Activated CD4-positive, alpha-beta T cell treated with anti-CD3 and anti-CD28 coated beads for 36 hours (primary cell): ENCODE results near the gene CARD11. TPM values are rescaled to one million over a fixed set of nuclear protein-coding genes. Genes with fewer than 3 reads are reported as not detected.
A peak's percentile ranks its signal among the peaks of the same experiment; 100 is the strongest.

Experiments
- ATAC-seq: fragments of 200-7000 bp; cut with Tn5 transposase; one replicate; pipeline ENCODE4 v1.10.0; 2021; ENCODE audit warnings: mild to moderate bottlenecking, moderate library complexity
- CTCF ChIA-PET: fragments of 350-600 bp; sonication (Branson Sonifier 250); formaldehyde crosslinking; loops from one replicate; lab custom pipeline; 2021; ENCODE audit warnings: antibody characterized with exemption; lab: Charles Lee
- POLR2A ChIA-PET: fragments of 350-600 bp; sonication (Branson Sonifier 250); formaldehyde crosslinking; loops from one replicate; lab custom pipeline; 2021; ENCODE audit warnings: antibody characterized with exemption, inconsistent platforms; lab: Charles Lee
- DNase-seq: peaks from one replicate; pipeline ENCODE4 v3.0.0-alpha.2; 2020
- H3K27ac Mint-ChIP-seq: one replicate; pipeline ENCODE4 v1.8.0; 2021; ENCODE audit warnings: mixed read lengths
- H3K27me3 Mint-ChIP-seq: one replicate; pipeline ENCODE4 v1.8.0; 2021; ENCODE audit warnings: mixed read lengths
- H3K36me3 Mint-ChIP-seq: one replicate; pipeline ENCODE4 v1.8.0; 2021; ENCODE audit warnings: low read depth, mixed read lengths
- H3K4me1 Mint-ChIP-seq: one replicate; pipeline ENCODE4 v1.8.0; 2021; ENCODE audit warnings: mixed read lengths
- H3K4me3 Mint-ChIP-seq: one replicate; pipeline ENCODE4 v1.8.0; 2021; ENCODE audit warnings: mild to moderate bottlenecking, moderate library complexity, mixed read lengths
- H3K9me3 Mint-ChIP-seq: one replicate; pipeline ENCODE4 v1.8.0; 2021; ENCODE audit warnings: low read depth, mixed read lengths
- intact Hi-C, 2 experiments: fragments of 100-400 bp; cut with DNase I in 1 of 2; cut with micrococcal nuclease in 1 of 2; formaldehyde crosslinking; loops; one replicate each; pipeline versions ENCODE4 v1.14.2 to v1.15.1; 2022 to 2024; cut with DNase I, micrococcal nuclease
- total RNA-seq, 2 experiments: library from RNA; stranded (reverse); gene quantifications; one replicate each; pipeline ENCODE4 v1.2.3, GENCODE V29; 2021

Gene CARD11
- total RNA-seq, 2 experiments from 2014 or later, result 108 to 118 TPM

- ATAC-seq (no peak), DNase-seq (no peak)
- Mint-ChIP-seq H3K27me3 (no peaks in the 10 kb centered on the region), H3K27ac (no peak overlapping the region), H3K4me1 (no peaks in the 10 kb centered on the region), H3K36me3 (no peaks in the 10 kb centered on the region), H3K4me3 (no peak overlapping the region), H3K9me3 (no peaks in the 10 kb centered on the region)
- ChIA-PET CTCF (interaction anchor here (0.7 to 1.3 kb wide), 4 partner anchors 12 to 750 kb away, joined by 3 to 4 read pairs (median 3); no protein-coding TSS in a partner anchor), POLR2A (no interaction called here)
- intact Hi-C loops, result no loop called here
These were observed 33.0 kb upstream of the CARD11 start for GRCh38 chr7:3076700-3077099.

GRCh38 chr7:3076163-3076562, 32.5 kb upstream of the CARD11 start:
- H3K36me3 Mint-ChIP-seq, result no peaks in the 10 kb centered on the region
- H3K4me3 Mint-ChIP-seq, result no peak overlapping the region
- no peak overlapping the region for H3K27ac Mint-ChIP-seq
- DNase-seq, result no peak
- POLR2A ChIA-PET, result no interaction called here
- H3K9me3 Mint-ChIP-seq, result peaks cover 4% of the 10 kb centered on the region
- CTCF ChIA-PET, result interaction anchor here (0.6 to 1.3 kb wide), 6 partner anchors 10 to 751 kb away, joined by 3 to 4 read pairs (median 3); no protein-coding TSS in a partner anchor
- intact Hi-C loops, result no loop called here
- ATAC-seq, result no peak
- H3K27me3 Mint-ChIP-seq, result no peaks in the 10 kb centered on the region
- H3K4me1 Mint-ChIP-seq, result no peaks in the 10 kb centered on the region

- CTCF ChIA-PET, result interaction anchor here (0.6 to 1.0 kb wide), 2 partner anchors 17 to 398 kb away, joined by 3 read pairs; no protein-coding TSS in a partner anchor
- Mint-ChIP-seq H3K9me3 (peaks cover 10% of the 10 kb centered on the region), H3K4me3 (no peak overlapping the region), H3K27me3 (no peaks in the 10 kb centered on the region), H3K27ac (no peak overlapping the region), H3K36me3 (no peaks in the 10 kb centered on the region), H3K4me1 (peaks cover under 1% of the 10 kb centered on the region)
- ATAC-seq, result no peak
- intact Hi-C loops, result no loop called here
- POLR2A ChIA-PET, result no interaction called here
- no peak for DNase-seq
These were observed 31.8 kb upstream of the CARD11 start for GRCh38 chr7:3075441-3075840.

GRCh38 chr7:3074459-3074821, 30.8 kb upstream of the CARD11 start:
- intact Hi-C loops, result loop anchor here in 1 of 2 experiments (5.0 kb wide), 1 partner anchor 187 kb away; no protein-coding TSS in a partner anchor

GRCh38 chr7:3073763-3074458, 30.2 kb upstream of the CARD11 start:
- POLR2A ChIA-PET, result no interaction called here
- peaks cover 19% of the 10 kb centered on the region for H3K9me3 Mint-ChIP-seq
- no peak for ATAC-seq

More at GRCh38 chr7:3074459-3074821, 30.8 kb upstream of the CARD11 start:
- H3K27me3 Mint-ChIP-seq, result no peaks in the 10 kb centered on the region
- no peak for DNase-seq
- ChIA-PET CTCF (interaction anchor here (0.7 to 1.1 kb wide), 3 partner anchors 18 to 80 kb away, joined by 3 to 4 read pairs (median 3); no protein-coding TSS in a partner anchor), POLR2A (no interaction called here)
- H3K27ac Mint-ChIP-seq, result no peak overlapping the region
- no peaks in the 10 kb centered on the region for H3K36me3 Mint-ChIP-seq
- no peak for ATAC-seq
- no peak overlapping the region for H3K4me3 Mint-ChIP-seq
- peaks cover 17% of the 10 kb centered on the region for H3K9me3 Mint-ChIP-seq
- H3K4me1 Mint-ChIP-seq, result peaks cover 10% of the 10 kb centered on the region

GRCh38 chr7:3070908-3071307, 27.2 kb upstream of the CARD11 start:
- DNase-seq (no peak), ATAC-seq (no peak)
- Mint-ChIP-seq H3K36me3 (no peaks in the 10 kb centered on the region), H3K27me3 (no peaks in the 10 kb centered on the region), H3K9me3 (peaks cover 19% of the 10 kb centered on the region), H3K27ac (no peak overlapping the region), H3K4me3 (no peak overlapping the region), H3K4me1 (peaks cover 46% of the 10 kb centered on the region)
- CTCF ChIA-PET, result interaction anchor here (1.7 kb wide), 1 partner anchor 9 kb away, joined by 3 read pairs; no protein-coding TSS in a partner anchor
- POLR2A ChIA-PET, result no interaction called here
- intact Hi-C loops, result loop anchor here (1.0 to 5.0 kb wide), 2 partner anchors 9 to 184 kb away; no protein-coding TSS in a partner anchor

More at GRCh38 chr7:3073763-3074458, 30.2 kb upstream of the CARD11 start:
- Mint-ChIP-seq H3K4me3 (no peak overlapping the region), H3K27me3 (no peaks in the 10 kb centered on the region), H3K4me1 (peaks cover 16% of the 10 kb centered on the region), H3K27ac (no peak overlapping the region), H3K36me3 (no peaks in the 10 kb centered on the region)
- intact Hi-C loops, result loop anchor here in 1 of 2 experiments (5.0 kb wide), 1 partner anchor 187 kb away; no protein-coding TSS in a partner anchor
- CTCF ChIA-PET, result interaction anchor here (0.6 to 1.7 kb wide), 6 partner anchors 16 to 146 kb away, joined by 3 to 5 read pairs (median 4); no protein-coding TSS in a partner anchor
- no peak for DNase-seq

GRCh38 chr7:3069771-3070449, 26.2 kb upstream of the CARD11 start:
- CTCF ChIA-PET, result interaction anchor here (0.9 to 6.9 kb wide), 5 partner anchors 8 to 597 kb away, joined by 3 to 87 read pairs (median 3); no protein-coding TSS in a partner anchor
- no peaks in the 10 kb centered on the region for H3K27me3 Mint-ChIP-seq
- peaks cover 56% of the 10 kb centered on the region for H3K4me1 Mint-ChIP-seq
- POLR2A ChIA-PET, result interaction anchor here (1.2 kb wide), 1 partner anchor 23 kb away, joined by 3 read pairs; no protein-coding TSS in a partner anchor
- no peak overlapping the region for H3K4me3 Mint-ChIP-seq
- H3K27ac Mint-ChIP-seq, result peak overlapping the region; percentile 66
- H3K36me3 Mint-ChIP-seq, result no peaks in the 10 kb centered on the region
- H3K9me3 Mint-ChIP-seq, result peaks cover 19% of the 10 kb centered on the region
- intact Hi-C loops, result loop anchor here (5.0 to 10.0 kb wide), 2 partner anchors 183 to 515 kb away; partner anchors contain the start of genes BRAT1 (in 1 of the 2) and IQCE (in 1 of the 2)
- DNase-seq (no peak), ATAC-seq (no peak)

- peaks cover 67% of the 10 kb centered on the region for H3K4me1 Mint-ChIP-seq
- CTCF ChIA-PET, result interaction anchor here (0.6 to 6.9 kb wide), 4 partner anchors 24 to 203 kb away, joined by 3 to 87 read pairs (median 6); no protein-coding TSS in a partner anchor
- no peaks in the 10 kb centered on the region for H3K27me3 Mint-ChIP-seq
- intact Hi-C loops, result loop anchor here in 1 of 2 experiments (10.0 kb wide), 1 partner anchor 514 kb away; the partner anchor contains the start of genes BRAT1 and IQCE
- no peak overlapping the region for H3K27ac Mint-ChIP-seq
- no peak overlapping the region for H3K4me3 Mint-ChIP-seq
- no peak for ATAC-seq
- POLR2A ChIA-PET, result no interaction called here
- H3K9me3 Mint-ChIP-seq, result peaks cover 19% of the 10 kb centered on the region
- no peaks in the 10 kb centered on the region for H3K36me3 Mint-ChIP-seq
- DNase-seq, result no peak
These were observed 24.9 kb upstream of the CARD11 start for GRCh38 chr7:3068530-3068929.

- Mint-ChIP-seq H3K9me3 (peaks cover 19% of the 10 kb centered on the region), H3K27me3 (no peaks in the 10 kb centered on the region)
These were observed 24.1 kb upstream of the CARD11 start for GRCh38 chr7:3067606-3068380.

GRCh38 chr7:3067193-3067592, 23.5 kb upstream of the CARD11 start:
- peak; percentile 34 for DNase-seq
- intact Hi-C loops, result loop anchor here in 1 of 2 experiments (10.0 kb wide), 1 partner anchor 512 kb away; the partner anchor contains the start of genes BRAT1 and IQCE
- POLR2A ChIA-PET, result no interaction called here
- ATAC-seq, result peak; percentile 20
- CTCF ChIA-PET, result interaction anchor here (0.9 to 6.9 kb wide), 10 partner anchors 13 to 90 kb away, joined by 3 to 87 read pairs (median 8); no protein-coding TSS in a partner anchor
- H3K36me3 Mint-ChIP-seq, result no peaks in the 10 kb centered on the region
- no peak overlapping the region for H3K4me3 Mint-ChIP-seq
- no peaks in the 10 kb centered on the region for H3K27me3 Mint-ChIP-seq
- H3K9me3 Mint-ChIP-seq, result peaks cover 19% of the 10 kb centered on the region
- H3K4me1 Mint-ChIP-seq, result peaks cover 81% of the 10 kb centered on the region
- H3K27ac Mint-ChIP-seq, result peak overlapping the region; percentile 49

More at GRCh38 chr7:3067606-3068380, 24.1 kb upstream of the CARD11 start:
- H3K36me3 Mint-ChIP-seq, result no peaks in the 10 kb centered on the region
- intact Hi-C loops, result loop anchor here in 1 of 2 experiments (10.0 kb wide), 1 partner anchor 513 kb away; the partner anchor contains the start of genes BRAT1 and IQCE
- POLR2A ChIA-PET, result no interaction called here
- H3K27ac Mint-ChIP-seq, result peak overlapping the region; percentile 49
- CTCF ChIA-PET, result interaction anchor here (1.0 to 6.9 kb wide), 8 partner anchors 14 to 89 kb away, joined by 3 to 87 read pairs (median 8); no protein-coding TSS in a partner anchor
- DNase-seq, result no peak
- no peak for ATAC-seq
- no peak overlapping the region for H3K4me3 Mint-ChIP-seq
- H3K4me1 Mint-ChIP-seq, result peaks cover 75% of the 10 kb centered on the region
